ENCODE measurements around the gene MICAL3.
A peak's percentile ranks its signal among the peaks of the same experiment; 100 is the strongest.

Gene MICAL3

GRCh38 chr22:17924735-17925364, 99.5 kb downstream of the MICAL3 start:
- DNase-seq, result no peak

DNA sequence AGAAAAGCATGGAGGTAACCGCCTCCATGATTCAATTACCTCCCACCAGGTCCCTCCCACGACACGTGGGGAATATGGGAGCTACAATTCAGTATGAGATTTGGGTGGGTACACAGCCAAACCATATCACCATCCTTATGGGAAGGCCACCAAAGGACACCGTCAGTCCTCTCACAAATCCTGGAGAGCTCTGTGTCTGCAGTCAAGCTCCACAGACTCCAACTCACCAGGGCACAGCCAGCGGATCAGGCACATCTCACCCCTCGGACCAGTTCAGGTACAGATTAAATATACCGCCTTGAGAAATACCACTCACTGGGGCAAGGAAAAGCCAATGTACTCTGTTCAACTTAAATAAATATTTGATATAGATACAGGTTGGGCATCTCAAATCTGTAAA, 100.3 kb downstream of the MICAL3 start:
- no peak for DNase-seq

DNA sequence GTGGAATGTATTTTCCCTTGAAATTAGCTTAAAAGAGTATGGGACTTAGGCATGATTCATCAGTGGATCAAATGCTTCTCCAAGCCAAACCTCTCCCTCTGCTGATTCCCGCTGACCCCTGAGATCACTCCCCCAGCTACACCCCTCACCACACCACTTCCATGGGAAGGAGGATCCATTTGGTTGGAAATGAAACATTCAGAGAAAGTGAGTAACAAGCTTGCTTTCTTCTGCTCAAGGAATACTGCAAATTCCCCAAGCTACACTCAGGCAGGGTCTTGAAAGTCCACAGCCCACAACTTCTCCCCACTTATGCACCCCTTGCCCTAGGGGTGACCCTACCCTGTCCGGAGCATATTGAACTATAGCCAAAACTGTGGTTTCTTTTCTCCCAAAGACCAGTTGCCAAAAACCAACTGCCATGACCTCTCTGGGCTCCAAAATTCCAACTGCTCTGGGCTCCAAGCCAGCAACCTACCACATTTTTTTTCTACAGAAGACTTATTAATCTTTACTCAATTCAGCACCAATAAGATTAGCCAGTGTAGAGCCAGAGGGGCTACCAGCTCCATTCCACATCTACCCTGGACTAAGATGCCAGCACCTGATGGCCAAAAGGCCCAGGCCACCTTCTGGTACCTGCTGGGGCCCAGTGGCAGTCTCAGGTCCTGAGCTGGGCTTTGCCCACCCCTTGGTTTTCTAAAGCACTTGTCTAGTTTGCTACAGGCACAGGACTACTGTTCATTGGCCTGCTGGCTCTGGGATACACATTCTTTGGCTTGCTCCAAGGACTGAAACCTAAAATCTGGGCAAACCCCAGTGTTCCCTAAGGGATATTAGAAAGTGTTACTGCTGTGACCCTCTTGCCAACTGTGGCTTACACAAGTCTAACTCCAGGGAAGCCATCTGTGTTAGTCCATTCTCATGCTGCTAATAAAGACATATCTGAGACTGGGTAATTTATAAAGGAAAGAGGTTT, 101.1 kb downstream of the MICAL3 start:
- no peak for DNase-seq

GRCh38 chr22:17921871-17922821, 102.2 kb downstream of the MICAL3 start:
- DNase-seq, result no peak

DNA sequence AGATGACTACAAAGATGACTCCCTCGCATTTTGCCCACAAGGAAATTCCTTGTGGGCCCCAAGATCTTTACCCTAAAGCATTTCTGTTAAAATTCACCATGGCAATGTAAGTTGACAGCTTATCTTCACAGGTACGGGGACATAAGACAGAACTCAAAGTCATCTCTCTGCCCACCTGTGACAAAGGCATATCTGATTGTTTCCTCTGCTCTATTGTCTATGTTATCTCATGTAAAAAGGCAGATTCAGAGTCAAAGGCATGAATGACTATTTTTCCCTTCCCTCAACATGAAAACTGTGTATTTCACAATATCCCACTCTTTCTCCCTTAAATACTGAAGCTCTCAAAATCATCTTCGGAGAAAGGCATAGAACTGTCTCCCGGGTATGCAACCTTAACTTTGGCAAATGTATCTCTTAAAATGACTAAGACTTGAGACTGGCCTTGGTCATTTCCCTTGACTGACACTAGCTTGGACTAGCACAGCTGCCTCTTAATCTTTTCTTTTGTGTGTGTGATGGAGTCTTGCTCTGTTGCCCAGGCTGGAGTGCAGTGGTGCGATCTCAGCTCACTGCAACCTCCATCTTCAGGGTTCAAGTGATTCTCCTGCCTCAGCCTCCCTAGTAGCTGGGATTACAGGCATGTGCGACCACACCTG, 103.2 kb downstream of the MICAL3 start:
- no peak for DNase-seq

DNA sequence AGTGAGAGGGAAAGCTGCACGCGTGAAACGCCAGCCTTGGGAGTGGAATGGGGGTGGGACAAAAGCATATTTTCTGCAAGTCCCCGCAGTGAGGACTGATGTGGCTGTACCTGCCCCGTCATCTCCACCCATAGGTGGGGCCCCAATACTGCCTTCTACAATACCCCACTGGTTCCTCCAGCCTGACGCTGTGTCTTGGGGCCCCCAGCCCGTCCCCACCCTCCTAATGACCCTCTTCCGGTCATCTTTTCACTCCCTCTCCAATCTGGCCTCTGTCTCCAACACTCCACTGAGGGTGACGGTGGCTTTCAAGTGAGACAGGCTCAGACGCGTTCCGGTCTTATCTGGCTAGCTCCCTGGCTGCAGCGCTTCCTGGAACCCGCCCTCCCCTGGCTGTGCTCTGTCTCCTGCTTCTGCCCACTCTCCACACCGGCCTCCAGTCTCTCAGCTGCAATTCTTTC, 104.2 kb downstream of the MICAL3 start:
- DNase-seq, result no peak

GRCh38 chr22:17919276-17920144, 104.9 kb downstream of the MICAL3 start:
- no peak for DNase-seq

DNA sequence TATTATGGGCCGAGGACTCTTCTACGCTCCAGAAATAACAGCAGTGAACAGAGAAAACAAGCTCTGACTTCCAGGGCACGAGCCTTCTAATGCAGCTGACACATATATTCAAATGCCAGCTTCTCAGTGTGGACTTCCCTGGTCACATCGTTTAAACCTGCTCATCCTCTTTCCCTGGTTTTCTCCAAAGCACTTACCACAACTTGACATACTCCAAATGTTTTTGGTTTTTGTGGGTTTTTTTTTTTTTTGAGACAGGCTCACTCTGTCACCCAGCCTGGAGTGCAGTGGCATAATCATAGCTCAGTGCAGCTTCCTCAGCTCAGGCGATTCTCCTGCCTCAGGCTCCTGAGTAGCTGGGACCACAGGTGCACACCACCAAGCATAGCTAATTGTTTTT, 105.5 kb downstream of the MICAL3 start:
- DNase-seq, result no peak

DNA sequence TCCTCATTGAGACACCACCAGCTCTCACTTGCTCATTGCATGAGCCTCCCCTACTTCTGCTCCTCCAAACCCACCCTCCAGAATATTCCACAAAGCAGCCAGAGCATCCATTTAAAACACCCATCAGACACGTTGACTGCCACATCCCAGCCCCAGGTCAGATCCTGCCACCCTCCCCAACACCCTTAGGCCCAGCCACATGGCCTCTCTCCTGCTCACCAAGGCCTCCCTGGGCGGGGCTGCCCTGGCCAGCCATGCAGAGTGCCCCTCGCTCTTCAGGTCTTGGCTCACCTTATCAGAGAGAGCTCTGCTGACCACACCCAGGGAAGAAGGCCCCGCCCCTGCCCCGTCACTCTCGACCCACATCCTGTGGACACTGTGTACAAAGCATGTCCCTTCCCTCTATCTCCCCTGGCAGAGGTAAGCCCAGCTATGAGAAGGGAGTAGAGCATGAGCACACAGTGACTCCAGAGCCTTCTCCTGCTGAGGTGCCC, 106.8 kb downstream of the MICAL3 start:
- DNase-seq, result peak in 1 of 2 donors; percentile 26

DNA sequence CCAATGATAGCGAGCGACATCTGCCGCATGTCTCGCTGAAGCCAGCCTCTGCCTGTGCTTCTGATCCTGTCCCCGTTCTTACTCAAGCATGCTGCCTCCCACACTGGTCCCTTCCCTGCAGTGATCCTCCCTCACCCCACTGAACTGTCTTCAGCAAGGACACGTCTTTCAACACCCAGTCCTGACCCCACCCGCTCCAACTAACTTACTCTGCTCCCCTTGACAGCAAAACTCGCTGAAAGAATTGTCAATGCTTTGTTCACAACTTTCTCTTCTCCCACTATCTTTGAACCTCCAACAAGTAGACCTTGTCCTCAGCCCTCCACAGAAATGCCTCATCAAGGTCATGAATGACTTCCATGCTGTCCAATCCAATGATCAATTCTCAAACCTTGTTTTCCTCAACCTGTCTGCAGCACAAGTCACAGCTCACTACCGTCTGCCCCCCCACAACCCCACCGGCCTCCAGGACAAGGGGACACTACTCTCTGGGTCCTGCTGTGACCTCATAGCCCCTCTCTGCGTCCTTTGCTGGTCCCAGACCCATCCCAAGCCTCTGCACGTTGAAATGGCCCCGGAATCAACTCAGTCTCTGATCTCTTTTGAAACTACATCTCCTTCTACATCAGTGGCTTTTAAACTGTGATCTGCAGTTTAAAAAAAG, 108.0 kb downstream of the MICAL3 start:
- DNase-seq, result no peak

DNA sequence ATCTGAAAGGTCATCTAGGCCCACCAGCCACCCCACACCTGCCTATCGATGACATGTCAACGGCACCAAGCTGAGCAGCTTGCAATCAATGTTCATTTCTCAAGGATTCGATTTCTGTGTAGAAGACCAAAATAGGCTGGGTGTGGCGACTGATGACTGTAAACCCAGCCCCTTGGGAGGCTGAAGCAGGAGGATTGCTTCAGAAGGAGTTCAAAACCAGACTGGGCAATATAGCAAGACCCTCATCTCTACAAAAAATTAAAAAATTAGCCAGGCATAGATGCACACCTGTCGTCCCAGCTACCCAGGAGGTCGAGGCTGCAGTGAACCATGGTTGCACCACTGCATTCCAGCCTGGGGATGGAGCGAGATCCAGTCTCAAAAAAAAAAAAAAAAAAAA, 108.7 kb downstream of the MICAL3 start:
- no peak for DNase-seq

DNA sequence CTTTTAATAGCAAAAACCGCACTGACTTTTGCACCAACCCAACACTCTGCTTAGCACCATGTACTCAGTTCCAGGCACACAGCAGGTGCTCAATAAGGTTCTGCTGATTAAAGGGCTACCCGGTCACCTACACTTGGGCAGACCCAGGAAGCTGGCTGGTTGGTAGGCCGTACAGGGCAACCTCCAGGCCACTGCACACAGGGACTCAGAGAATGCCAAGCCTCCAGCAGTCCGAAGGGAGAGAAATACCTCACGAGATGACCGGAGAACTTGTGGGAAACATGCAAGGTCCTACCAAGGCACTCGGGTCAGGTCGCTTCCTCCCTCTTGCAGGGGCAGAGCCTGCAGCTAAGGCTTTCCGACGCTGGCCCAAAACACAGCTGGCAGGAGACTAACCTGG, 109.2 kb downstream of the MICAL3 start:
- DNase-seq, result no peak

DNA sequence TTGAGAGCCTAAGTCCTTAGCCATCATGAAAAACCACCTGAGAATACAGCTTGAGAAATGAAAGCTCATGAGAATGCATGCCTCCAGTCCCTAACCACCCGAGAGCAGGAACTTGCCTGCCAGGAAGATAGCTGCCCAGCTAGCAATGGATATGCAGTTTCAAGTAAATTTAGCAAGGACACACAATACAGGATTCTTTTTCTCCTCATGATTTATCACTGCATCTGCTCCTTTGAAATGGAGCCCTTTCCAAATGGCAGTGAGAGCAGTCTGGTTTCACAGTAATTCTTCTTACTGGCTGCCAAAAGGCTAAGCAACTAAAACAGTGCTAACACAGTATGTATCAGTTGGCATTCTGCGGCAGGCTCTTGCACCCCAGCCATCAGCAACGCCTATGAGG, 109.9 kb downstream of the MICAL3 start:
- no peak for DNase-seq

- DNase-seq, result no peak
Observed at GRCh38 chr22:17913801-17914347, 110.5 kb downstream of the MICAL3 start.

GRCh38 chr22:17912945-17913721, 111.2 kb downstream of the MICAL3 start:
- no peak for DNase-seq

GRCh38 chr22:17911887-17912286, 112.5 kb downstream of the MICAL3 start:
- DNase-seq, result no peak

DNA sequence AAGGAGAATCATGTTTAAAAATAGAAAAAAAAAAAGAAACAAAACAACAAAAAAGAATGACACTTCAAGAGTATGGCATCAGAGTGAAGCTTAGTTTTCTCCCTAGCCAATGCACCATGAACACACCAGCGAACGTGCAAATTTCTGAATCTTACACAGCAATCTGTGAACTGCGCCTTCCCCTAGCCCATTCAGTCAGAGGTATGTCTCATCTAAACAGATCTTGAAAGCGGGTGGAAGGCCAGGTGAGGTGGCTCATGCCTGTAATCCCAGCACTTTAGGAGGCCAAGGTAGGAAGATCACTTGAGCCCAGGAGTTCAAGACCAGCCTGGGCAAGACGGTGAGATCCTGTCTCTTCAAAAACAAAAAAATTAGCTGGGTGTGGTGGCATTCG, 113.1 kb downstream of the MICAL3 start:
- DNase-seq, result no peak

DNA sequence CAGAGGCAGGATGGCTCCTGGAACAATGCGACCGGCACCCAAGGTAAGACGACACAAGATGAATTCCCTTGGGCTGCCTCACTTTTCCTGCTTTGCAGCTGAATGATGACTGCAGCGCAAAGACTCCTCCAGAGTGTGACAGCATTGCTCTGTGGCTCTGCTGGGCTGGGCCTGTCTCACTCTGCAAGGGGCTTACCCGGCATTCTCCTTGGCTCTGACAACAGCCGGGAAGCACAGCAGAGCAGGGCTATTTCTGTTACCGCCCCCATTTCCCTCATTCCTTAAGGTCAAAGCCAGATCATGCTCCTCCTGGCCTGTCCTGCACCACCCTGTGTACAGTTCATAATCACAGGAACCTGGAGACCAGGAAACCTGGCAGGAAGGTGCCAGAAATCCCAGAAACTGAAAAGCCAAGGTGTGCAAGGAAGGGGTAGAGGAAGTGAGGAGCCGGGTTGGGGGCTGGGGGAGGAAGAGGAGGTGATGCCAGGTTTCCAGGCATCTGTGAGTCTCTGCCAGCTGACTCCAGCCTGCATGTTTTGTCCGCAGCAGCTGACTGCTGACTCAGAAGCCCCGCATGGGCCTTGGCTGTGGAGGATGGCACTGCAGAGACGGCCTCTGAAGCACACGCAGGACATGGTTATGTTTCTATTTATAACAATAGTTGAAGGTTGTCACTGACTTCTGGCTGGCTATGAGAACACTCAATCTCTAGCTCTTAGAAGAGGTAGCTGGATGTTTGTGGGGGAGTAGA, 113.6 kb downstream of the MICAL3 start:
- no peak for DNase-seq

DNA sequence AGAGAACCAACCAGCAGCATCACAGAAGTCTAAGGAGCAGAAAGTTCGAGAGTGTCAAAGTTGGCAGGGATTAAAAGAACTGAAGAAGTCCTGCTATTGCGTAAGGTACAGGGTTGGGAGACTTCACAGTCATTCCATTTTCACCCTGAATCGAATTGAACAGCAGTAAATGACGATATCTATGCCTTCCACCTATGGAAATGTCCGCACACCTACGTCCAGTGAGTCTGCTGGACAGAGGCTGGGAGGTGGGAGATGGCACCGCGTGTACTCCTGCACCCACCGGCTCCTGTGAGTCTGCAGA, 116.7 kb downstream of the MICAL3 start:
- no peak for DNase-seq

All from CD4-positive, alpha-beta T cell treated with Interleukin-1 beta for 1 hour (primary cell).